Measurements from ENCODE around the gene MX1.

DNA sequence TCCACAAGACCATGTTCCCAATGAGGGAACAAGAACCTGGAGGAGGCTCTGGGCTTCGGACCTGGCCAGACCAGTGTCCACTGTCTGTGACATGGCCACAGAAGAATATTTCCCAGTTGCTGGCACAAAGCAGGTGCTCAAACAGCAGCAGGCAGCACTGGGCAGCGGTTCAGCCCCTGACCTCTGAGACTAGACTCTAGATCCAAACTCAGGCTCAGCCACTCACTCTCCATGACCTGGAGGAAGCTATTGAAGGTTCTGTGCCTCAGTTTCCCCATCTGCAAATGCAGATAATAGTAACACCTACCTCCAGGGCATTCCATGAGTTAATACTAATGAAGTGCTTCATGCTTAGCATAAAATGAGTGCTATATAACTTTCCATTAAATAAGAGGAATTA, 73.9 kb downstream of the MX1 start:
- no peak for TF ChIP-seq EP300 (IDR thresholded peaks at IDR 0.05)
- TF ChIP-seq POLR2AphosphoS5 (IDR thresholded peaks at IDR 0.05), result no peak
- no peak for TF ChIP-seq POLR2A (IDR thresholded peaks at IDR 0.05)
- TF ChIP-seq CTCF (IDR thresholded peaks at IDR 0.05), result no peak
